Large intestine (tissue), 3 donors: Measurements from ENCODE around the gene RC3H2. TPM values are rescaled to one million over a fixed set of nuclear protein-coding genes. Genes with fewer than 3 reads are reported as not detected.
"Not testable (repeated sequence)": the region's sequence is repeated elsewhere in the genome, so short reads cannot be mapped to it uniquely, and the experiment has no call there.

Source experiments
- DNase-seq, 2 donors: peaks; one replicate each; pipeline versions ENCODE4 v3.0.0 to v3.0.0-alpha.2; 2013
- H3K27ac ChIP-seq: one replicate; pipeline ENCODE4 v1.5.1; 2013; ENCODE audit warnings: low read length
- H3K27me3 ChIP-seq: 2 replicates; pipeline ENCODE4 v1.6.1; 2013; ENCODE audit warnings: low read length; ENCODE audit not compliant: control insufficient read depth, insufficient read depth
- H3K36me3 ChIP-seq: 2 replicates; pipeline ENCODE4 v1.6.1; 2013; ENCODE audit warnings: low read length; ENCODE audit not compliant: control insufficient read depth, insufficient read depth
- H3K4me1 ChIP-seq: one replicate; pipeline ENCODE4 v1.6.1; 2013; ENCODE audit warnings: low read length; ENCODE audit not compliant: control insufficient read depth, insufficient read depth
- H3K4me3 ChIP-seq: one replicate; pipeline ENCODE4 v1.5.1; 2013; ENCODE audit warnings: low read length
- H3K9me3 ChIP-seq: one replicate; pipeline ENCODE4 v1.6.1; 2013; ENCODE audit warnings: mild to moderate bottlenecking, low read depth, low read length, moderate library complexity; ENCODE audit not compliant: control insufficient read depth
- WGBS: methylation state at CpG from one replicate; pipeline ENCODE4 v1.1.5; 2013; ENCODE audit warnings: low lambda C conversion rate; ENCODE audit not compliant: insufficient coverage; 5-methylcytosine and 5-hydroxymethylcytosine counted together
- polyA plus RNA-seq: library from polyadenylated mRNA; unstranded; fragments of 120-200 nt; gene quantifications from one replicate; pipeline ENCODE4 v1.2.1, GENCODE V29; 2013

Gene RC3H2
- polyA plus RNA-seq, 1 donor: 27.1 TPM

GRCh38 chr9:122809261-122809660, 95.9 kb downstream of the RC3H2 start:
- peak in 1 of 2 donors; percentile 45 for DNase-seq
- WGBS: 38% methylated on average over 4 of the region's 7 CpGs
- not testable (repeated sequence) for H3K27me3 ChIP-seq, H3K36me3 ChIP-seq, H3K4me1 ChIP-seq, H3K4me3 ChIP-seq, H3K9me3 ChIP-seq, H3K27ac ChIP-seq

GRCh38 chr9:122808141-122808540, 97.0 kb downstream of the RC3H2 start:
- no peak overlapping the region for H3K27ac ChIP-seq
- H3K27me3 ChIP-seq: no peaks in the 10 kb centered on the region
- WGBS: no CpG with 5 or more reads among the region's 3 CpGs
- H3K9me3 ChIP-seq: no peaks in the 10 kb centered on the region
- H3K4me3 ChIP-seq: no peak overlapping the region
- DNase-seq: no peak
- peaks cover 5% of the 10 kb centered on the region for H3K4me1 ChIP-seq
- no peaks in the 10 kb centered on the region for H3K36me3 ChIP-seq

- Histone ChIP-seq H3K4me1 (peaks cover 5% of the 10 kb centered on the region), H3K27me3 (no peaks in the 10 kb centered on the region), H3K36me3 (no peaks in the 10 kb centered on the region), H3K27ac (no peak overlapping the region), H3K4me3 (no peak overlapping the region), H3K9me3 (no peaks in the 10 kb centered on the region)
- DNase-seq: no peak
- WGBS: no CpG with 5 or more reads among the region's 1 CpG
These were observed 97.8 kb downstream of the RC3H2 start for GRCh38 chr9:122807271-122807900.

- Histone ChIP-seq H3K27me3 (no peaks in the 10 kb centered on the region), H3K9me3 (no peaks in the 10 kb centered on the region), H3K27ac (no peak overlapping the region), H3K4me1 (peaks cover 5% of the 10 kb centered on the region), H3K36me3 (no peaks in the 10 kb centered on the region), H3K4me3 (no peak overlapping the region)
- WGBS: no CpG with 5 or more reads among the region's 4 CpGs
- DNase-seq: no peak
These were observed 98.5 kb downstream of the RC3H2 start for GRCh38 chr9:122806661-122807060.

GRCh38 chr9:122800066-122801060, 104.8 kb downstream of the RC3H2 start, which contains the start of gene OR1K1:
Gene OR1K1, plus strand, starts transcription at chr9:122800123. Its CDS starts 0 bp downstream, at chr9:122800123.
- Histone ChIP-seq H3K36me3 (no peaks in the 10 kb centered on the region), H3K4me3 (no peak within 1 kb of the TSS), H3K4me1 (no peaks in the 10 kb centered on the region), H3K9me3 (no peaks in the 10 kb centered on the region), H3K27me3 (no peaks in the 10 kb centered on the region), H3K27ac (no peak within 1 kb of the TSS)
- DNase-seq: no peak
- 100% methylated on average over 1 of the region's 30 CpGs for WGBS

GRCh38 chr9:122797316-122798063, 107.7 kb downstream of the RC3H2 start:
- Histone ChIP-seq H3K4me3 (no peak overlapping the region), H3K9me3 (no peaks in the 10 kb centered on the region), H3K27me3 (no peaks in the 10 kb centered on the region), H3K4me1 (no peaks in the 10 kb centered on the region), H3K36me3 (no peaks in the 10 kb centered on the region), H3K27ac (no peak overlapping the region)
- no peak for DNase-seq
- WGBS: no CpG with 5 or more reads among the region's 6 CpGs

Other genes starting within 250 kb of the RC3H2 start
- not detected for gene OR1B1, start 247.7 kb downstream of the RC3H2 start, polyA plus RNA-seq
- gene OR1L1, start 243.6 kb downstream of the RC3H2 start, polyA plus RNA-seq: not detected
- gene OR1L3, start 230.2 kb downstream of the RC3H2 start, polyA plus RNA-seq: not detected
- gene OR1L4, start 181.4 kb downstream of the RC3H2 start, polyA plus RNA-seq: not detected
- not detected for gene OR1L6, start 163.1 kb downstream of the RC3H2 start, polyA plus RNA-seq
- not detected for gene OR5C1, start 116.4 kb downstream of the RC3H2 start, polyA plus RNA-seq
- not detected for gene OR1K1, start 105.2 kb downstream of the RC3H2 start, polyA plus RNA-seq
- 19.0 TPM for gene PDCL, start 76.8 kb downstream of the RC3H2 start, polyA plus RNA-seq
- 11.6 TPM for gene ZBTB6, start 8.0 kb upstream of the RC3H2 start, polyA plus RNA-seq
- 11.4 TPM for gene ZBTB26, start 26.2 kb upstream of the RC3H2 start, polyA plus RNA-seq
- 38.3 TPM for gene RABGAP1, start 35.7 kb upstream of the RC3H2 start, polyA plus RNA-seq
- 0.24 TPM for gene GPR21, start 128.3 kb upstream of the RC3H2 start, polyA plus RNA-seq